Naive thymus-derived CD4-positive, alpha-beta T cell (primary cell): ENCODE results near the gene FAM118A. TPM values are rescaled to one million over a fixed set of nuclear protein-coding genes. Genes with fewer than 3 reads are reported as not detected.
"Not testable (repeated sequence)": the region's sequence is repeated elsewhere in the genome, so short reads cannot be mapped to it uniquely, and the experiment has no call there.

Source experiments
- ATAC-seq: fragments of 150-1000 bp; cut with Tn5 transposase; 2 replicates; pipeline ENCODE4 v1.10.0; 2021; ENCODE audit warnings: mild to moderate bottlenecking, moderate library complexity
- CTCF ChIA-PET: fragments of 350-600 bp; sonication (Branson Sonifier 250); formaldehyde crosslinking; loops from one replicate; lab custom pipeline; 2021; ENCODE audit warnings: antibody characterized with exemption; lab: Charles Lee
- POLR2A ChIA-PET: fragments of 350-600 bp; sonication (Branson Sonifier 250); formaldehyde crosslinking; loops from one replicate; lab custom pipeline; 2021; ENCODE audit warnings: antibody characterized with exemption, inconsistent platforms; lab: Charles Lee
- DNase-seq, 9 donors: peaks; one replicate each; pipeline versions ENCODE4 v3.0.0 to v3.0.0-alpha.2; 2020 to 2022; ENCODE audit warnings: mixed read lengths in 1 of 9
- H3K27ac ChIP-seq: one replicate; pipeline ENCODE4 v1.7.0; 2013; ENCODE audit warnings: mild to moderate bottlenecking, low read depth, low read length, moderate library complexity
- H3K27me3 ChIP-seq, 2 donors: one replicate each; pipeline ENCODE4 v1.7.0; 2013; ENCODE audit warnings: low read length in 2 of 2, mild to moderate bottlenecking in 2 of 2, moderate library complexity in 2 of 2; ENCODE audit not compliant: control insufficient read depth in 2 of 2, insufficient read depth in 2 of 2
- H3K36me3 ChIP-seq, 3 experiments: 1 replicate in 2 of 3; 2 replicates in 1 of 3; pipeline ENCODE4 v1.7.0; 2013; ENCODE audit warnings: low read length in 3 of 3, mild to moderate bottlenecking in 3 of 3, moderate library complexity in 1 of 3; ENCODE audit not compliant: insufficient read depth in 3 of 3, control insufficient read depth in 2 of 3
- H3K4me1 ChIP-seq, 2 donors: one replicate each; pipeline ENCODE4 v1.7.0; 2013; ENCODE audit warnings: low read length in 2 of 2, mild to moderate bottlenecking in 2 of 2, moderate library complexity in 1 of 2; ENCODE audit not compliant: control insufficient read depth in 2 of 2, insufficient read depth in 2 of 2
- H3K4me3 ChIP-seq: 2 replicates; pipeline ENCODE4 v1.7.0; 2013; ENCODE audit warnings: mild to moderate bottlenecking, low read length
- H3K9me3 ChIP-seq, 3 experiments: 1 replicate in 2 of 3; 2 replicates in 1 of 3; pipeline ENCODE4 v1.7.0; 2013; ENCODE audit warnings: low read length in 3 of 3; ENCODE audit not compliant: control insufficient read depth in 2 of 3
- H3K27ac Mint-ChIP-seq, 9 donors: one replicate each; pipeline ENCODE4 v1.8.0; 2020 to 2022; ENCODE audit warnings: mixed read lengths in 9 of 9, mild to moderate bottlenecking in 8 of 9, moderate library complexity in 5 of 9, inconsistent platforms in 2 of 9
- H3K27me3 Mint-ChIP-seq, 5 donors: one replicate each; pipeline ENCODE4 v1.8.0; 2021 to 2022; ENCODE audit warnings: mixed read lengths in 5 of 5, mild to moderate bottlenecking in 1 of 5
- H3K36me3 Mint-ChIP-seq, 5 donors: one replicate each; pipeline ENCODE4 v1.8.0; 2020 to 2022; ENCODE audit warnings: mixed read lengths in 5 of 5, mild to moderate bottlenecking in 3 of 5, inconsistent platforms in 1 of 5
- H3K4me1 Mint-ChIP-seq, 7 donors: one replicate each; pipeline ENCODE4 v1.8.0; 2020 to 2022; ENCODE audit warnings: mixed read lengths in 7 of 7, mild to moderate bottlenecking in 3 of 7, inconsistent platforms in 1 of 7
- H3K4me3 Mint-ChIP-seq, 10 donors: one replicate each; pipeline ENCODE4 v1.8.0; 2020 to 2022; ENCODE audit warnings: mild to moderate bottlenecking in 10 of 10, mixed read lengths in 10 of 10, moderate library complexity in 6 of 10, inconsistent platforms in 2 of 10
- H3K9me3 Mint-ChIP-seq, 11 donors: one replicate each; pipeline ENCODE4 v1.8.0; 2020 to 2022; ENCODE audit warnings: mixed read lengths in 11 of 11, mild to moderate bottlenecking in 4 of 11, inconsistent platforms in 1 of 11, moderate library complexity in 1 of 11
- intact Hi-C, 2 donors: fragments of 100-400 bp; cut with micrococcal nuclease; formaldehyde crosslinking; loops; one replicate each; pipeline ENCODE4 v1.15.1; 2023
- polyA plus RNA-seq, 2 donors: library from polyadenylated mRNA; unstranded; fragments of 300-500 nt; fragmentation: Illumina TruSeq; gene quantifications; one replicate each; pipeline ENCODE4 v1.2.3, GENCODE V29; 2021
- total RNA-seq, 6 experiments: library from RNA in 5 of 6; stranded (reverse) in 5 of 6; gene quantifications; 1 replicate in 5 of 6; 2 replicates in 1 of 6; pipeline ENCODE4 v1.2.3 and lab custom pipeline; 2021 to 2026

The FAM118A gene
- 100 to 1,000 TPM in 4 of 5 experiments, 10 to 100 TPM in 1; 61.3 to 216 (median 111) TPM for total RNA-seq
- 10 to 100 TPM; 54.0 to 81.6 TPM for polyA plus RNA-seq
- 220 reads per million, percentile 94 among the genes with 10 or more reads in this experiment for total RNA-seq (lab: John Stamatoyannopoulos, UW)

DNA sequence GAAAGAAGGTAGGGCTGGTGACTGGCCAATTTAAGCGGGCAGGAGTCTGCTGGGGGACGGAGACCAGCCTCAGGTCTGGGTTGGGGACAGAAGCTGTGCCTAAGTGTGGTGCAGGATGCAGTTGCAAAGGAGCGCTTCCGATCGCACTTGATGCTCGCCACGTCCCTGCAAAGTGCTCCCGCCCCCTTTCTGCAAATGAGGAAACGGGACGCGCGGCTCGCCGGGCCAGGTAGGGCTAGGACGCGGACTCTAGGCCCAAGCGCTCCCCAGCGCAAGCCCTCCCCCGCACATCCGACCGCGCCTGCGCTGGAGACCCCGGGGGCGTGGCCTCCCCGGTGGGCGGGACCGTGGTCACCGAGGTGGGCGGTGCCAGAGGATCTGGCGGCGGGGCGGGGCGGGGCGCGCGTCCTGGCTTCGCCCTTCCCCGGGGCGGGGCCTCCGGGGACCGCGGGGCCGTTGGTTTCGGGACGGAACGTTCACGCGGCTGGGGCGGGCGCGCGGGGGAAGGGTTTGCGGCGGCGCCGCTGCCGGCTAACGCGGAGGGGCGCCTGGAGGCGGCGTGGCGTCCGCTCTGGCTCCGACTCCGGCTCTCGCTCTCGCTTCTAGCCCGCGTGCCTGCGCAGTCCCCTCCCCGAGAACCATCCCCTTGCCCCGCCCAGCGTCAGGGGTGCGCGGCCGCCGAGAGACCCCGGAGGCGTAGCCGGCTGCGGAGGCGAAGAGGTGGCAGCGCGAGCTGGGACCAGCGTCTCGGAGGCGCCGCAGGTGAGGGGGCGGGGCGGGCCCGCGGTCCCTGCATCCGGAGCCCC lies at the start of gene FAM118A:
TSS of gene FAM118A (plus strand) at position 513 of the 806 bp plus-strand sequence. CDS start 12,446 bp downstream, outside the sequence.
- Mint-ChIP-seq H3K27ac (peak within 1 kb of the TSS; percentile 92 to 99 (median 96)), H3K9me3 (no peaks in the 10 kb centered on the region), H3K27me3 (no peaks in the 10 kb centered on the region), H3K36me3 (peaks cover 0 to 16% (median 0%) of the 10 kb centered on the region in 5 donors), H3K4me1 (peaks cover 35 to 54% (median 49%) of the 10 kb centered on the region in 7 donors), H3K4me3 (peak within 1 kb of the TSS; percentile 86 to 97 (median 89))
- H3K36me3 ChIP-seq, result peaks cover 0 to 6% (median 0%) of the 10 kb centered on the region in 3 experiments
- ChIA-PET POLR2A (interaction anchor here (0.6 to 8.9 kb wide), 8 partner anchors 8 to 104 kb away, joined by 3 to 73 read pairs (median 4); partner anchors contain the start of gene RIBC2), CTCF (interaction anchor here (1.8 kb wide), 1 partner anchor 13 kb away, joined by 5 read pairs; no protein-coding TSS in a partner anchor)
- ATAC-seq (peak; percentile 96), DNase-seq (peak; percentile 86 to 100 (median 95))
- H3K4me3 ChIP-seq, result peak within 1 kb of the TSS; percentile 76
- peak within 1 kb of the TSS; percentile 96 for H3K27ac ChIP-seq
- peaks cover 14 to 21% of the 10 kb centered on the region in 2 donors for H3K4me1 ChIP-seq
- H3K27me3 ChIP-seq, result no peaks in the 10 kb centered on the region
- intact Hi-C loops, result loop anchor here (1.0 to 2.0 kb wide), 9 partner anchors 9 to 146 kb away; partner anchors contain the start of genes KIAA0930 (in 1 of the 2), NUP50 (in 1 of the 2), RIBC2 (in 1 of the 2) and SMC1B (in 1 of the 2)
- no peaks in the 10 kb centered on the region for H3K9me3 ChIP-seq

DNA sequence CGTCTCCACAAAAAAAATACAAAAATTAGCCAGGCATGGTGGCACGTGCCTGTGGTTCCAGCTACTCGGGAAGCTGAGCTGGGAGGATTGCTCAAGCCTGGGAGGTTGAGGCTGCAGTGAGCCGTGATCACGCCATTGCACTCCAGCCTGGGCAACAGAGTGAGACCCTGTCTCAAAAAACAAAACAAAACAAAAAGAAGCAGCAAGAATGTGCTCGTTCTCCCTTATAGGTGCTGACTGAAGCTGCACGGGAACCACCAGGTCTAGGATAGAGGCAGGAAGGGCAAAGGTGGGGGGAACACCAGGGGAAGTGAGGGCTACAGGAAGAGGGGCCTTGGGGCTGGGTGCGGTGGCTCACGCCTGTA lies 49.4 kb upstream of the FAM118A start:
- H3K9me3 ChIP-seq, POLR2A ChIA-PET, H3K27me3 ChIP-seq, H3K27ac Mint-ChIP-seq, CTCF ChIA-PET, H3K4me3 ChIP-seq, ATAC-seq, H3K4me1 ChIP-seq, H3K4me3 Mint-ChIP-seq, DNase-seq, H3K4me1 Mint-ChIP-seq, intact Hi-C loops, H3K36me3 ChIP-seq, H3K36me3 Mint-ChIP-seq, H3K27ac ChIP-seq, H3K9me3 Mint-ChIP-seq: not testable (repeated sequence)
- H3K27me3 Mint-ChIP-seq, result peaks cover 4 to 30% (median 8%) of the 10 kb centered on the region in 5 donors

DNA sequence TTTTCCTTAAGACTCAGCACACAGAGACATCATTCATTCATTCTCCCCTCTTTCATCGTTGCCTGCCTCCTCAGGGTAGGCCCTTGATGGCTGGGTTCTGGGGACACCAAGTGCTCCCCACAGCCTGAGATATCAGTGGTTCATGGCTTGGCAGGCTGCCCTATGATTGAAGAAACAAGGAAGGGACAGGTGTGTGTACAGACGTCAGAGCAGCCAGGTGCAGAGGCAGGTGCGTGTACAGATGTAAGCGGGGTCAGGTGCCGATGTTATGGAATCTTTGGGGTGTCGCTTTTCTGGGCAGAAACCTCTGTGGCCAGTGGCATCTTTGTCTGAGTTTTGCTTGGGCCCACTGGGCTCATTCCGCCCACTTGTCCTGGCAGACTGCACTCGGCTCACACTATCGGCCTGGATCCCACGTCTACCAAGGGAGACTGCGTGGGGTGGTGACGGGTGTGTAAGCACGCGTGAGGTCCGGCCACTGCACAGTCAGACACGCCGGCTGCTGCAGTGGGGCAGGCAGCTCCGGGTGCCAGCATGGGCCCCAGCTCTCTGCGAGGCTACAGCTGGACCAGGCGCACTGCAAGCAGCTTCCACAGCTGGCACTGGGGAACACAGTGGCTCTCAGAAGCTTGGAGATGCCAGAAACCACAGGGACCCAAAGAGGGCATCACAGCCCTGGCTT lies 48.2 kb upstream of the FAM118A start:
- Histone ChIP-seq H3K4me1 (no peaks in the 10 kb centered on the region), H3K4me3 (no peak overlapping the region), H3K27me3 (no peaks in the 10 kb centered on the region), H3K36me3 (no peaks in the 10 kb centered on the region), H3K9me3 (no peaks in the 10 kb centered on the region), H3K27ac (no peak overlapping the region)
- intact Hi-C loops, result no loop called here
- Mint-ChIP-seq H3K4me1 (peaks cover 0 to 6% (median 0%) of the 10 kb centered on the region in 7 donors), H3K9me3 (peaks cover 0 to 8% (median 0%) of the 10 kb centered on the region in 11 donors), H3K36me3 (no peaks in the 10 kb centered on the region), H3K27me3 (peaks cover 4 to 39% (median 8%) of the 10 kb centered on the region in 5 donors), H3K4me3 (no peak overlapping the region), H3K27ac (no peak overlapping the region)
- ChIA-PET CTCF (interaction anchor here (0.6 kb wide), 1 partner anchor 86 kb away, joined by 3 read pairs; no protein-coding TSS in a partner anchor), POLR2A (no interaction called here)
- DNase-seq (no peak), ATAC-seq (no peak)

DNA sequence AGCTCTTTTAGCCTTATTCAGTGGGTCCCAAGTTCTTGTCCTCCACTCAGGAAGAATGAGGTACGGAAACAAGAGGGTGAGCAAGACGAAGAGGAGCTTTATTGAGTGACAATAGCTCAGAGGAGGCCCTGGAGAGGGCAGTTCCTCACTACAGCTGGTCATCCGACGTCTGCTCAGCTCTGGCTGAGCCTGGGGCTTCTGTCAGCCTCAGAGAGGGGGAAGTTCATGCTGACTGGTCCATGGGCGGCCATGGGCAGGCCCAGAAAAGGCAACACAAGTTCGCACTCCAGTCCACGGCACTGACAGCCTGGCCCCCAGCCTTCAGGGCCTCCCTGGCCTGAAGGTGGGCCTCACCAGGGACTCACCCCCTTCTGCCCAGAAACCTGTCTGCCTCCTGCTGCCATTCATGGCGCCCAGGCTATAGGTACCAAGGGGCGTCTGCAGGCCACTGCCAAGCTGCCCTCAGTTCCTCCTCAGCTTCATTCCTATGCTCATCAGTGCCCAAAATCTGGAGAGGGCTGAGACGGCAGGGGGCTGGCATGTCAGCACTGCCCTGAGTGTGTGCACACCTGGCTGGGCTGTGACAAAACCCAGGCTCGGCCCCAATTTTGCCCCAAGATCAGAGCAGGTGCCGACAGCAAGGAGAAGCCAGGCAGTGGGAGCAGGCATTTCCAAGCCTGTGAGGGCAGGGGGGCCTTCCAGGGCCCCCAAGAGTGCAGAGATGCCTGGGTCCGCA lies 47.4 kb upstream of the FAM118A start:
- Mint-ChIP-seq H3K9me3 (peaks cover 0 to 5% (median 0%) of the 10 kb centered on the region in 11 donors), H3K27me3 (peaks cover 4 to 47% (median 8%) of the 10 kb centered on the region in 5 donors), H3K4me1 (peaks cover 0 to 6% (median 0%) of the 10 kb centered on the region in 7 donors), H3K27ac (no peak overlapping the region), H3K4me3 (no peak overlapping the region), H3K36me3 (no peaks in the 10 kb centered on the region)
- intact Hi-C loops, result no loop called here
- Histone ChIP-seq H3K4me1 (no peaks in the 10 kb centered on the region), H3K27me3 (no peaks in the 10 kb centered on the region), H3K9me3 (no peaks in the 10 kb centered on the region), H3K27ac (no peak overlapping the region), H3K4me3 (no peak overlapping the region), H3K36me3 (no peaks in the 10 kb centered on the region)
- ATAC-seq (peak; percentile 67), DNase-seq (no peak)
- POLR2A ChIA-PET, result no interaction called here
- CTCF ChIA-PET, result interaction anchor here (0.6 kb wide), 1 partner anchor 85 kb away, joined by 3 read pairs; no protein-coding TSS in a partner anchor

DNA sequence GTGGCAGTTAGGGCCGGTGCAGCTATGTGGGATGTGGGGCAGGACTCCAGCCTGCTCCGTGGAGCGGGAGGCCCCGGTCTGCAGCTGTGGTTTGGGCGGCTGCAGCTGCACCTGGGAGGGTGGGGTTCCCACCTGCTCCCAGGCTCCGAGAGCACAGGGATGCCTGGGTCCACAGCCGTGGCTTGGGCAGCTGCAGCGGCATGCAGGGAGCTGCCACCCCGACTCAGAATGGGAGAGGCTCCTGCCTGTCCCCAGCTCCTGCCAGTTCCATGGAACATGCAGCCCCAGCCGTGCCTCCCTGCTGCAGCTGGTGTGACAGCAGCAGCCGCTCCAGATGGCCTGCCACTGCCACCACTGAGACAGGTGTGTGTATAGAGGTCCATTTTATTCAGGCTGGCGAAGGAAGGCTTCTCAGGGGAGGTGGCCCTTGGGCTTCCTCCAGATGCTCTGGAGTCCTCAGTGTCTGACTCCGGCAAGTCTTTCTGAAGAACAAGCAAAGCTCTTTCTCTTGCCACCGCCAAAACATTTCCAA lies 46.7 kb upstream of the FAM118A start:
- H3K9me3 Mint-ChIP-seq, result peaks cover 0 to 2% (median 0%) of the 10 kb centered on the region in 11 donors
- H3K27me3 ChIP-seq, result no peaks in the 10 kb centered on the region
- CTCF ChIA-PET, result no interaction called here

More for the DNA sequence above, 46.7 kb upstream of the FAM118A start:
- H3K27ac ChIP-seq, result no peak overlapping the region
- intact Hi-C loops, result no loop called here
- H3K36me3 ChIP-seq, result no peaks in the 10 kb centered on the region
- Mint-ChIP-seq H3K27ac (no peak overlapping the region), H3K4me1 (peaks cover 0 to 6% (median 0%) of the 10 kb centered on the region in 7 donors), H3K27me3 (peaks cover 4 to 51% (median 8%) of the 10 kb centered on the region in 5 donors), H3K36me3 (no peaks in the 10 kb centered on the region), H3K4me3 (no peak overlapping the region)
- ATAC-seq (peak; percentile 7), DNase-seq (no peak)
- POLR2A ChIA-PET, result no interaction called here
- no peak overlapping the region for H3K4me3 ChIP-seq
- H3K4me1 ChIP-seq, result no peaks in the 10 kb centered on the region
- no peaks in the 10 kb centered on the region for H3K9me3 ChIP-seq
